Heart left ventricle (tissue), 13 donors: ENCODE results near the gene ITPR2.

Experiments used
- POLR2A ChIP-seq, 2 donors: fragments of 450-650 bp; IDR thresholded peaks; one replicate each; pipeline ENCODE4 v1.6.1; 2017; ENCODE audit warnings: antibody characterized with exemption in 2 of 2, mild to moderate bottlenecking in 2 of 2, moderate library complexity in 2 of 2
- TF ChIP-seq, protein P1 (sequence below), 12 donors: fragments of 200-600 bp; sonication (generic) in 4 of 12; IDR thresholded peaks; one replicate each; pipeline versions ENCODE4 v1.5.0 to v1.8.0; 2018 to 2022; ENCODE audit warnings: antibody characterized with exemption in 12 of 12, mild to moderate bottlenecking in 5 of 12
- donor health status: ischemic (EF 13 %, LVEDD 7.1; RV severe dilation, severe dysfunction).
- donor health status: DM: no; HTN: yes; CAD: no.
- donor health status: DM: no; HTN: no; CAD: no.
- donor health status: ischemic (EF 25% LVEDD 6.9; RV normal size, moderate dysfunction).
- donor health status: ischemic (EF 25% LVEDD 5.7; RV mildly dilated, moderate dysfunction).
- donor health status: ischemic (EF 35%, LVEDD 5.7; RV mildly dilated, moderate dysfunction).
- donor health status: nonischemic (EF 11% LVEDD 7.7; RV severe dilation, severe dysfunction).
- donor health status: DM: yes; HTN: yes; CAD: no.
- donor health status: PGD.
- donor health status: ischemic (EF 29% LVEDD 5.4; RV normal size, mild dysfunction).
- donor health status: nonischemic (EF 23%, LVEDD 6.1; RV moderate dilation, normal function).

DNA sequence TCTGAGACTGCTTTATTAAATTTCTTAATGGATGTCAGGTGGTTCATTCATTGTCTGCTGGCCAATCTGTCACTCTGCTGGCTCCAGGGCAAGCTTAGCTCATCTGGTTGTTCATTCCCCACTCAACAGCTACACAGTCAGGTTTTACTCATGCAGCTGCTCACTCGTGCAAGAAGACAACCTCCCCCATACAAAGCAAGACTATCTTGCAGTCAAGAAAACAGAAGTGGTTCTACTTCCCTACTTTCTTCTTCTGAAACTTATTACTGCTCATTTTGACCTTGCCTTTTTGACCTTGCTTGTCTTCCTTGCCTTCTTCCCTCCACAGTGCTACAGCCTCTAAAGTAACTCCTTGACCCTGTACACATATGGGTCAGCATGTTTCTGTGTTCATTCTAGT lies 359.7 kb downstream of the ITPR2 start:
- TF ChIP-seq, protein P1, sequence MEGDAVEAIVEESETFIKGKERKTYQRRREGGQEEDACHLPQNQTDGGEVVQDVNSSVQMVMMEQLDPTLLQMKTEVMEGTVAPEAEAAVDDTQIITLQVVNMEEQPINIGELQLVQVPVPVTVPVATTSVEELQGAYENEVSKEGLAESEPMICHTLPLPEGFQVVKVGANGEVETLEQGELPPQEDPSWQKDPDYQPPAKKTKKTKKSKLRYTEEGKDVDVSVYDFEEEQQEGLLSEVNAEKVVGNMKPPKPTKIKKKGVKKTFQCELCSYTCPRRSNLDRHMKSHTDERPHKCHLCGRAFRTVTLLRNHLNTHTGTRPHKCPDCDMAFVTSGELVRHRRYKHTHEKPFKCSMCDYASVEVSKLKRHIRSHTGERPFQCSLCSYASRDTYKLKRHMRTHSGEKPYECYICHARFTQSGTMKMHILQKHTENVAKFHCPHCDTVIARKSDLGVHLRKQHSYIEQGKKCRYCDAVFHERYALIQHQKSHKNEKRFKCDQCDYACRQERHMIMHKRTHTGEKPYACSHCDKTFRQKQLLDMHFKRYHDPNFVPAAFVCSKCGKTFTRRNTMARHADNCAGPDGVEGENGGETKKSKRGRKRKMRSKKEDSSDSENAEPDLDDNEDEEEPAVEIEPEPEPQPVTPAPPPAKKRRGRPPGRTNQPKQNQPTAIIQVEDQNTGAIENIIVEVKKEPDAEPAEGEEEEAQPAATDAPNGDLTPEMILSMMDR (IDR thresholded peaks at IDR 0.05) = no peak
- no peak for TF ChIP-seq POLR2A (IDR thresholded peaks at IDR 0.05)
